Neural cell (in vitro differentiated cells): ENCODE results near the gene FERMT1. TPM values are rescaled to one million over a fixed set of nuclear protein-coding genes. Genes with fewer than 3 reads are reported as not detected.

ENCODE experiments used
- H2AFZ ChIP-seq: fragments of 200-600, 300-800 bp; sonication (generic), shearing (Covaris generic); 2 replicates; pipeline ENCODE4 v1.6.0; 2014; ENCODE audit warnings: low read depth, mild to moderate bottlenecking, antibody characterized with exemption, low read length, moderate library complexity
- H3F3A ChIP-seq: fragments of 200-600 bp; shearing (Covaris generic); 2 replicates; pipeline ENCODE4 v1.6.1; 2016; ENCODE audit warnings: mild to moderate bottlenecking, moderate library complexity, mixed read lengths, antibody characterized with exemption, low read length; ENCODE audit not compliant: insufficient read depth, poor library complexity, severe bottlenecking
- H3K27ac ChIP-seq: fragments of 200-600, 300-800 bp; sonication (generic), shearing (Covaris generic); 2 replicates; pipeline ENCODE4 v1.5.1; 2014; ENCODE audit warnings: mild to moderate bottlenecking, low read length, moderate library complexity
- H3K27me3 ChIP-seq: fragments of 300-800, 200-600 bp; sonication (generic), shearing (Covaris generic); 2 replicates; pipeline ENCODE4 v1.6.0; 2014; ENCODE audit warnings: mild to moderate bottlenecking, low read depth, low read length, moderate library complexity; ENCODE audit not compliant: insufficient read depth
- H3K36me3 ChIP-seq: fragments of 300-800, 200-600 bp; sonication (generic), shearing (Covaris generic); 2 replicates; pipeline ENCODE4 v1.5.1; 2014; ENCODE audit warnings: mild to moderate bottlenecking, antibody characterized with exemption, low read length, moderate library complexity; ENCODE audit not compliant: insufficient read depth
- H3K4me2 ChIP-seq: fragments of 300-800, 200-600 bp; sonication (generic), shearing (Covaris generic); 2 replicates; pipeline ENCODE4 v1.6.0; 2014; ENCODE audit warnings: mild to moderate bottlenecking, low read length
- H3K4me3 ChIP-seq: fragments of 300-800, 200-600 bp; sonication (generic), shearing (Covaris generic); 2 replicates; pipeline ENCODE4 v1.5.1; 2014; ENCODE audit warnings: mild to moderate bottlenecking, low read length, moderate library complexity
- H3K79me2 ChIP-seq: fragments of 200-600 bp; shearing (Covaris generic); replicated peaks from 2 replicates; pipeline ENCODE4 v1.6.0; 2014; ENCODE audit warnings: mild to moderate bottlenecking, low read length, moderate library complexity; ENCODE audit not compliant: insufficient read depth
- H3K9ac ChIP-seq: fragments of 300-800, 200-600 bp; sonication (generic), shearing (Covaris generic); 2 replicates; pipeline ENCODE4 v1.6.1; 2016; ENCODE audit warnings: mild to moderate bottlenecking, low read length, mixed read lengths
- H3K9me2 ChIP-seq: fragments of 200-600 bp; shearing (Covaris generic); 2 replicates; pipeline ENCODE4 v1.6.1; 2016; ENCODE audit warnings: mild to moderate bottlenecking, low read length, mixed read lengths; ENCODE audit not compliant: insufficient read depth
- H3K9me3 ChIP-seq: fragments of 200-600, 300-800 bp; sonication (generic), shearing (Covaris generic); 2 replicates; pipeline ENCODE4 v1.6.1; 2016; ENCODE audit warnings: mild to moderate bottlenecking, mixed run types, low read length, moderate library complexity, mixed read lengths
- H4K20me1 ChIP-seq: fragments of 200-600 bp; shearing (Covaris generic); 2 replicates; pipeline ENCODE4 v1.6.1; 2016; ENCODE audit warnings: mild to moderate bottlenecking, mixed run types; ENCODE audit not compliant: insufficient read depth
- CTCF ChIP-seq: fragments of 450-650 bp; IDR thresholded peaks from 2 replicates; pipeline ENCODE4 v1.5.1; 2014; ENCODE audit warnings: antibody characterized with exemption, mild to moderate bottlenecking, moderate library complexity; ENCODE audit not compliant: poor library complexity, severe bottlenecking
- EP300 ChIP-seq: fragments of 450-650 bp; conservative IDR thresholded peaks from 2 replicates; pipeline ENCODE4 v1.6.1; 2014; ENCODE audit warnings: antibody characterized with exemption, mild to moderate bottlenecking, moderate library complexity; ENCODE audit not compliant: poor library complexity, severe bottlenecking
- EZH2 ChIP-seq: fragments of 200-600, 300-800 bp; shearing (Covaris generic), sonication (generic); IDR thresholded peaks from 2 replicates; pipeline ENCODE4 v1.6.1; 2014; ENCODE audit warnings: antibody characterized with exemption, low read length, borderline replicate concordance, mild to moderate bottlenecking; ENCODE audit not compliant: insufficient read depth, poor library complexity, severe bottlenecking
- MXI1 ChIP-seq: fragments of 450-650 bp; conservative IDR thresholded peaks from 2 replicates; pipeline ENCODE4 v1.6.1; 2014; ENCODE audit warnings: antibody characterized with exemption, mild to moderate bottlenecking; ENCODE audit not compliant: poor library complexity, severe bottlenecking
- POLR2AphosphoS5 ChIP-seq: IDR thresholded peaks from 2 replicates; pipeline ENCODE4 v1.6.1; 2012
- RAD21 ChIP-seq: fragments of 450-650 bp; conservative IDR thresholded peaks from 2 replicates; pipeline ENCODE4 v1.6.1; 2014; ENCODE audit warnings: antibody characterized with exemption, mild to moderate bottlenecking, moderate library complexity
- REST ChIP-seq: IDR thresholded peaks from 2 replicates; pipeline ENCODE4 v1.6.1; 2012; ENCODE audit warnings: borderline replicate concordance
- SMC3 ChIP-seq: fragments of 450-650 bp; conservative IDR thresholded peaks from 2 replicates; pipeline ENCODE4 v1.6.1; 2014; ENCODE audit warnings: antibody characterized with exemption, mild to moderate bottlenecking, moderate library complexity; ENCODE audit not compliant: poor library complexity
- TAF1 ChIP-seq: IDR thresholded peaks from 2 replicates; pipeline ENCODE4 v1.6.1; 2012; ENCODE audit warnings: low read depth
- polyA plus RNA-seq: library from polyadenylated mRNA; depleted of rRNA; stranded (reverse); fragments of >200 nt; gene quantifications from 2 replicates; pipeline ENCODE4 v1.2.3, GENCODE V29; 2014

The FERMT1 gene
- polyA plus RNA-seq, 1 donor from 2014 or later: not detected

GRCh38 chr20:6058684-6059295, 64.0 kb downstream of the FERMT1 start:
- Histone ChIP-seq H4K20me1 (no peaks in the 10 kb centered on the region), H2AFZ (no peak overlapping the region), H3K27ac (no peak overlapping the region), H3K9me2 (no peaks in the 10 kb centered on the region), H3K9me3 (no peaks in the 10 kb centered on the region), H3K9ac (no peak overlapping the region), H3F3A (no peaks in the 10 kb centered on the region), H3K27me3 (peaks cover 6% of the 10 kb centered on the region), H3K36me3 (no peaks in the 10 kb centered on the region), H3K79me2 (no peaks in the 10 kb centered on the region), H3K4me2 (no peak overlapping the region), H3K4me3 (no peak overlapping the region)
- TF ChIP-seq RAD21 (no peak), TAF1 (no peak)

- H4K20me1 ChIP-seq: no peaks in the 10 kb centered on the region
- H3K9me2 ChIP-seq: no peaks in the 10 kb centered on the region
- no peak overlapping the region for H3K4me2 ChIP-seq
- no peak overlapping the region for H3K9ac ChIP-seq
- H2AFZ ChIP-seq: no peak overlapping the region
- H3F3A ChIP-seq: no peaks in the 10 kb centered on the region
- no peak for TF ChIP-seq REST
- no peak overlapping the region for H3K27ac ChIP-seq
- no peaks in the 10 kb centered on the region for H3K9me3 ChIP-seq
- no peak overlapping the region for H3K4me3 ChIP-seq
- H3K79me2 ChIP-seq: no peaks in the 10 kb centered on the region
- no peaks in the 10 kb centered on the region for H3K36me3 ChIP-seq
- peaks cover 17% of the 10 kb centered on the region for H3K27me3 ChIP-seq
Observed at GRCh38 chr20:6057691-6058090, 65.1 kb downstream of the FERMT1 start.

DNA sequence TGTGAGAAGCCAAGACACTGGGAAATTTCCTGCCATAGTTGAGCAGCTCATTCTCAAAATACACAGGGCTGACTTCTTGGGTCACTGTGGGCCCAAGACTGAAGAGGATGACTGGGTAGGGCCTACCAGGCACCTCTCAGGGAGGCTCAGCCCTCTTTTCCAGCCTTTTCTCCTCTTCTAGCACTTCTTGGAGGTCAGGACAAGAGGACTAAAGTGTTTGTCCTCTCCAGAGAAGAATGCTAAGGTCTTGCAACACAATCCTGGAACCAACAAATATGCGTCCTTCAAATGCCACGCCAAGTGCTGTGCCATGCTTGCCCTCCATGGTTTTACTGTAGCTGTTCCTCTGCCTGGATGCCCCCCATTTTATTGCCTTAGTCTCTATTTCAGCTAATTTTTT, 65.7 kb downstream of the FERMT1 start:
- Histone ChIP-seq H3K9me2 (no peaks in the 10 kb centered on the region), H3K36me3 (no peaks in the 10 kb centered on the region), H3F3A (no peaks in the 10 kb centered on the region), H3K9me3 (no peaks in the 10 kb centered on the region), H3K27me3 (peaks cover 23% of the 10 kb centered on the region), H2AFZ (no peak overlapping the region), H3K4me2 (no peak overlapping the region), H3K79me2 (no peaks in the 10 kb centered on the region), H3K9ac (no peak overlapping the region), H3K27ac (no peak overlapping the region), H3K4me3 (no peak overlapping the region), H4K20me1 (no peaks in the 10 kb centered on the region)
- TF ChIP-seq RAD21: no peak
- no peak for TF ChIP-seq REST
- TF ChIP-seq EZH2: no peak
- TF ChIP-seq SMC3: no peak
- TF ChIP-seq EP300: no peak
- TF ChIP-seq CTCF: no peak
- no peak for TF ChIP-seq TAF1
- TF ChIP-seq POLR2AphosphoS5: no peak
- no peak for TF ChIP-seq MXI1
